Myometrial cell (primary cell): ENCODE data around the gene TRNAU1AP. TPM values are rescaled to one million over a fixed set of nuclear protein-coding genes. Genes with fewer than 3 reads are reported as not detected.

ENCODE experiments used
- total RNA-seq: library from RNA; depleted of rRNA; stranded (reverse); fragments of >200 nt; gene quantifications from 2 replicates; pipeline ENCODE4 v1.2.3, GENCODE V29; 2015

The TRNAU1AP gene
- 32.6 and 45.3 TPM in 2 replicates for total RNA-seq

DNA sequence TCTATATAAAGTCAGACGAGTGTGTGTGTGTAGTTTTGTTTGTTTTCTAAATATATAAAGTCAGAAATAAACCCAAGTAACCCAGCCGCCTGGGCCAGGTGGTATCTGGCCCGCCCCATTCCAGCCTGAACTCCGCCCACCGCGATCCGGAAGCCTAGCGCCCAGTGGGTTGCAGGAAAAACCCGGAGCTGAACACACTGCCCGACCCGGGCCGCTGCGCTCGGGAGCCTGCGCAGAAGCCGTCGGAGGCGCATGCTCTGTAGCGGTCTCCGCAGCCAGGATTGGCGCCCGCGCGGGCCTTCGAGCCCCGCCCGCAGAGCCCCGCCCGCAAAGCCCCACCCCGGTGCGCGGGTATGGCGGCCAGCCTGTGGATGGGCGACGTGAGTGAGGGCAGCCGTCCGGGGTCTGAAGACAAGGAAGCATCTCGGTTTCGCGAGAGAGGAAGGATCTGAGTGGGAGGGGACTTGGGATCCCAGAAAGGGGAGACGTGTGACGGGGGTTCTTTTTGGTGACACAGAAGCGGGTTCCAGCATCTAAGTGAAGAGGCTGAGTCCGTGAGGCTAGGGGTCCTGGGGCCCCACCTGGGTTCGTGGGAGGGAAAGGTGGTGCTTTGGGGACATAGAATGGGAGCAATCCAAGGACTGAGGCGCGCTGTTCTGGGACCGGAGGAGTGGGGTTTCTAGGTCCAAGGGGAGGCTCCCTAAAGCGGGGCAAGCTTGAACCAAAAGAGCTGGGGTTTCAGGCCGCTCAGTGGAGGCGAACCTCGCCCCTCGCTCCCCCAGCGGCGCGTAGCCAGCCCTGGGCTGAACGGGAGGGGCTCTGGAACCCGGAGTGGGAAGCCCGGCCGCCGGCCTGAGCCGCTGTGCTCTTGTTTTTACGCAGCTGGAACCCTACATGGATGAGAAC is at the start of gene TRNAU1AP:
Gene TRNAU1AP, plus strand, starts transcription at position 328 of the 906 bp plus-strand sequence. Its CDS starts 26 bp downstream, at position 354.

DNA sequence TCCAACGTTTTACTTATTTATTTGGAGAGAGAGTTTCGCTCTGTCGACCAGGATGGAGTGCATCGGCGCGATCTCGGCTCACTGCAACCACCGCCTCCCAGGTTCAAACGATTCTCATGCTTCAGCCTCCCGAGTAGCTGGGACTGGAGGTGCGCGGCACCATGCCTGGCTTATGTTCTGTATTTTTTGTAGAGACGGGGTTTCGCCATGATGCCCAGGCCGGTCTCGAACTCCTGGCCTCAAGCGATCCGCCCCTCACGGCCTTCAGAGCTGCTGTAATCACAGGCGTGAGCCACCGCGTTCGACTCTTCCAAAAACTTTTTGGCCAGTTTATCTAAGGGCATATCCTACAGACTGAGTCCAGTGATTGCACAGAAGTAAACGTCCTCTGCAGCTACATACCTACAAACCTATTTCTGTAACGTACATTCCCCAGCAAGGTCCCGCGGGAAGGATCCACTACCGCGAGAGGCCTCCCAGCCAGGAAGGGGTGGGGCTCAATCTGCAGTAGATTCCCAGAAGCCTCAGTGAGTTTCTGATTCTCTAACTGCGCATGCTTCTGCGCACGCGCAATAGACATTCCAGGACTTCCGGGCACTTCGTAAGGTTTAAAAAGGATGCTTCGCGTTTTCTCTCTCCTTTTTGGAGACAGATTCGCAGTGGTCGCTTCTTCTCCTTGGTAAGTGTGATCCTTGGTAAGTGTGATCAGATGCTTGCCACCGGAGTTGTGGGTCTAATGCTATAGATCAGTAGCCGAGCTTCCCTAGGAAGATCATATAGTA is 47.3 kb upstream of the TRNAU1AP start, which contains the start of gene RCC1:
Gene RCC1, plus strand, starts transcription at position 638 of the 782 bp plus-strand sequence. CDS start 23,824 bp downstream, outside the sequence.

DNA sequence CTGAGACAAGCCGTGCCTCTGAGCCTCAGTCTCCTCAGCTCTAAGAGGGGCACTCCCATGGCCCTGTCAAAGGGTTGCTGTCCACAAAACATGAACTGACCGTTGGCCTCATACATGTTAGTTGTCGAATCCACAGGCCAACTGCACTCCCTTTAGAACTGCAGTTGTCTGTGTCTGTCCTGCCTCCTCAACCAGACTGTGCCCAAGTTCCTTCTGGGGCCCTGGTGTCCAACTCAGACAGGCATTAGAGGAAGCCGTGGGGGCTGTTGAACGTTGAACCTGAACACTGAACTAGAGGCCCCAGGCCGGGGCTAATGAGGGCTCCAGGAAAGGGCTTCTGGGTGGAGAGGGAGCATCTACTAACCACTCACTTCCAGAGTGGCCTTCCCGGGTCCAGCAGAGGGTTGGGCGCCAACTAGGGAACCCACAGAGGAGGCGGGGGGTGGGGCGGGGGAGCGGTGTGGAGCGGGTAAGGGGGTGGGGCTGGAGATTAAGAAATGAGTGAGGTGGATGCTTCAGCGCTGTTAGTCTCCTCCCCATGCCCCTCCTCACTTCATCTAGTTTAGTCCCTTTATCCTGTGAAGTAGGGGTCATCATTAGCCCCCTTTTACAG is 38.9 kb downstream of the TRNAU1AP start, which contains the start of gene RAB42:
Gene RAB42, plus strand, starts transcription at position 558 of the 613 bp plus-strand sequence. CDS start 247 bp downstream, outside the sequence.

Other genes starting within 250 kb of the TRNAU1AP start
- gene MED18, start 224.0 kb upstream of the TRNAU1AP start, total RNA-seq: 16.4 and 19.3 TPM in 2 replicates
- 8.4 and 8.5 TPM in 2 replicates for gene PHACTR4, start 183.3 kb upstream of the TRNAU1AP start, total RNA-seq
- 57.4 and 65.9 TPM in 2 replicates for gene RCC1, start 47.0 kb upstream of the TRNAU1AP start, total RNA-seq
- 3.4 and 13.5 TPM in 2 replicates for gene RAB42, start 39.2 kb downstream of the TRNAU1AP start, total RNA-seq
- 29.4 and 34.3 TPM in 2 replicates for gene TAF12, start 90.0 kb downstream of the TRNAU1AP start, total RNA-seq
- not detected in 2 replicates for gene RNU11, start 95.5 kb downstream of the TRNAU1AP start, total RNA-seq
- gene GMEB1, start 115.7 kb downstream of the TRNAU1AP start, total RNA-seq: 6.4 and 8.1 TPM in 2 replicates
- 39.2 and 40.4 TPM in 2 replicates for gene YTHDF2, start 183.9 kb downstream of the TRNAU1AP start, total RNA-seq